NCI-H748 (cell line): ENCODE results near the gene KMO.

Experiments used
- DNase-seq: peaks from one replicate; lab custom pipeline; 2025; ENCODE audit not compliant: unreplicated experiment; lab: John Stamatoyannopoulos, UW

KMO gene

GRCh38 chr1:241645199-241645598 lies 113.0 kb downstream of the KMO start:
- no peak for DNase-seq
